ENCODE measurements around the gene AKAIN1.

DNA sequence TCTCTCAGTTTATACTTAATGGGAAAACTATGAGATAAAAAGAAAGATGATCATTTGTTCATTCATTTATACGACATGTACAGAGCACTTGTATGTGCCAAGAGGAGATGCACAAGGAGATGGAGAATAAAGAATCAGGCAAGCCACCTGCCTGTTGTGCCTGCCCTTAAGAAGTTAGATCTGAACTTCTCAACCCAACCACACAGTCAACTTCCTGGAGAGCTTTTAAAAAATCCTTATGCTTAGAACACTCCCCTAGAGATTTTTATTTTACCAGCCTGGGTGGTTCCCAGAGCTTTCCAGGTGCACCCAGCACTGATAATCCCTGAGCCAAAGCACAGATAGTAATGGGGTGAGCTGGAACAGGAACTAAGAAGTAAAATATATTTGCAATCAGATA lies 18.5 kb downstream of the AKAIN1 start:
- TF ChIP-seq, protein P1, sequence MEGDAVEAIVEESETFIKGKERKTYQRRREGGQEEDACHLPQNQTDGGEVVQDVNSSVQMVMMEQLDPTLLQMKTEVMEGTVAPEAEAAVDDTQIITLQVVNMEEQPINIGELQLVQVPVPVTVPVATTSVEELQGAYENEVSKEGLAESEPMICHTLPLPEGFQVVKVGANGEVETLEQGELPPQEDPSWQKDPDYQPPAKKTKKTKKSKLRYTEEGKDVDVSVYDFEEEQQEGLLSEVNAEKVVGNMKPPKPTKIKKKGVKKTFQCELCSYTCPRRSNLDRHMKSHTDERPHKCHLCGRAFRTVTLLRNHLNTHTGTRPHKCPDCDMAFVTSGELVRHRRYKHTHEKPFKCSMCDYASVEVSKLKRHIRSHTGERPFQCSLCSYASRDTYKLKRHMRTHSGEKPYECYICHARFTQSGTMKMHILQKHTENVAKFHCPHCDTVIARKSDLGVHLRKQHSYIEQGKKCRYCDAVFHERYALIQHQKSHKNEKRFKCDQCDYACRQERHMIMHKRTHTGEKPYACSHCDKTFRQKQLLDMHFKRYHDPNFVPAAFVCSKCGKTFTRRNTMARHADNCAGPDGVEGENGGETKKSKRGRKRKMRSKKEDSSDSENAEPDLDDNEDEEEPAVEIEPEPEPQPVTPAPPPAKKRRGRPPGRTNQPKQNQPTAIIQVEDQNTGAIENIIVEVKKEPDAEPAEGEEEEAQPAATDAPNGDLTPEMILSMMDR (conservative IDR thresholded peaks at IDR 0.05 in 1 of 2, IDR thresholded peaks at IDR 0.05 in 1 of 2; ENCODE audit: low read depth in 1 of 2, low read length in 2 of 2), result no peak
- TF ChIP-seq EZH2 (IDR thresholded peaks at IDR 0.05; ENCODE audit: low read length, missing control alignments), result no peak

Data from fibroblast of lung (primary cell).